Endothelial cell of umbilical vein (primary cell): Measurements from ENCODE around the gene GFER. TPM values are rescaled to one million over a fixed set of nuclear protein-coding genes. Genes with fewer than 3 reads are reported as not detected.

ENCODE experiments used
- BruUV-seq: library from RNA; stranded (reverse); fragments of 400-500 nt; replicated peaks from 2 replicates; lab custom pipeline; 2021; lab: Mats Ljungman, UMichigan
- CTCF ChIA-PET: fragments of 300-600, 350-600 bp; sonication (Branson Sonifier 250); formaldehyde crosslinking; loops from one replicate; lab custom pipeline; 2021; ENCODE audit warnings: antibody characterized with exemption, inconsistent platforms; lab: Charles Lee
- POLR2A ChIA-PET: fragments of 300-600, 350-600 bp; sonication (Branson Sonifier 250); formaldehyde crosslinking; loops from one replicate; lab custom pipeline; 2021; ENCODE audit warnings: antibody characterized with exemption, inconsistent platforms; lab: Charles Lee
- DNase-seq: peaks from one replicate; pipeline ENCODE4 v3.0.0-alpha.2; 2011; ENCODE audit warnings: low read depth, low spot score
- FAIRE-seq: peaks from 2 replicates; lab custom pipeline; 2011; peaks lifted over from hg19 to GRCh38; lab: Jason Lieb, UNC
- H2AFZ ChIP-seq: 2 replicates; pipeline ENCODE4 v1.6.0; 2012; ENCODE audit warnings: low read depth, low read length, control low read depth, inconsistent platforms
- H3K27ac ChIP-seq: 2 replicates; pipeline ENCODE4 v1.5.1; 2011; ENCODE audit warnings: low read depth, mild to moderate bottlenecking, control low read depth, low read length, moderate library complexity; ENCODE audit not compliant: insufficient read depth
- H3K27me3 ChIP-seq, 2 experiments: 2 replicates each; pipeline versions ENCODE4 v1.6.0 to v1.6.1; 2011; ENCODE audit warnings: low read length in 2 of 2, mixed read lengths in 1 of 2; ENCODE audit not compliant: control insufficient read depth in 2 of 2, insufficient read depth in 2 of 2
- H3K36me3 ChIP-seq, 2 experiments: 2 replicates in 1 of 2; 3 replicates in 1 of 2; pipeline ENCODE4 v1.5.1; 2011; ENCODE audit warnings: low read length in 2 of 2, mild to moderate bottlenecking in 1 of 2, moderate library complexity in 1 of 2; ENCODE audit not compliant: control insufficient read depth in 2 of 2, insufficient read depth in 2 of 2; ENCODE audit errors: extremely low read depth in 1 of 2
- H3K4me1 ChIP-seq: 3 replicates; pipeline ENCODE4 v1.5.1; 2011; ENCODE audit warnings: mild to moderate bottlenecking, low read length; ENCODE audit not compliant: control insufficient read depth, insufficient read depth; ENCODE audit errors: extremely low read depth
- H3K4me2 ChIP-seq: 2 replicates; pipeline ENCODE4 v1.6.1; 2011; ENCODE audit warnings: low read length, control low read depth, mixed read lengths; ENCODE audit not compliant: insufficient read depth
- H3K4me3 ChIP-seq, 3 experiments: fragments of 200-600 bp in 1 of 3; sonication (generic), shearing (Covaris generic) in 1 of 3; replicated peaks in 1 of 3; 2 replicates each; pipeline ENCODE4 v1.5.1; 2011 to 2016; ENCODE audit warnings: control low read depth in 3 of 3, low read length in 3 of 3, mild to moderate bottlenecking in 2 of 3, inconsistent platforms in 1 of 3, low read depth in 1 of 3, moderate library complexity in 1 of 3; ENCODE audit not compliant: insufficient read depth in 1 of 3
- H3K79me2 ChIP-seq: 2 replicates; pipeline ENCODE4 v1.6.0; 2012; ENCODE audit warnings: low read length, inconsistent platforms; ENCODE audit not compliant: control insufficient read depth, insufficient read depth
- H3K9ac ChIP-seq: replicated peaks from 2 replicates; pipeline ENCODE3; 2011; ENCODE audit warnings: low read length, control low read depth; ENCODE audit not compliant: insufficient read depth; ENCODE audit errors: extremely low read depth
- H3K9me1 ChIP-seq: replicated peaks from 3 replicates; pipeline ENCODE4 v1.6.0; 2011; ENCODE audit warnings: mild to moderate bottlenecking, low read length; ENCODE audit not compliant: control insufficient read depth, insufficient read depth; ENCODE audit errors: extremely low read depth
- H3K9me3 ChIP-seq: replicated peaks from 2 replicates; pipeline ENCODE4 v1.5.1; 2012; ENCODE audit warnings: low read length, inconsistent platforms; ENCODE audit not compliant: control insufficient read depth, insufficient read depth
- H4K20me1 ChIP-seq: replicated peaks from 2 replicates; pipeline ENCODE3; 2011; ENCODE audit warnings: mild to moderate bottlenecking, low read length; ENCODE audit not compliant: control insufficient read depth, insufficient read depth; ENCODE audit errors: extremely low read depth
- EZH2 ChIP-seq: IDR thresholded peaks from 2 replicates; pipeline ENCODE4 v1.6.1; 2012; ENCODE audit warnings: borderline replicate concordance, low read depth, mild to moderate bottlenecking, moderate library complexity, low read length, inconsistent platforms; ENCODE audit not compliant: severe bottlenecking
- FOS ChIP-seq: IDR thresholded peaks from 2 replicates; pipeline ENCODE4 v1.6.1; 2011; ENCODE audit warnings: mild to moderate bottlenecking, low read length, moderate library complexity, borderline replicate concordance; ENCODE audit not compliant: insufficient read depth
- GATA2 ChIP-seq: IDR thresholded peaks from 2 replicates; pipeline ENCODE4 v1.7.0; 2011; ENCODE audit warnings: low read depth, mild to moderate bottlenecking, moderate library complexity, mixed read lengths, low read length; ENCODE audit not compliant: insufficient read length, insufficient read depth
- JUN ChIP-seq: IDR thresholded peaks from 2 replicates; pipeline ENCODE4 v1.6.1; 2011; ENCODE audit warnings: borderline replicate concordance, low read depth; ENCODE audit not compliant: insufficient read length, insufficient read depth
- MAX ChIP-seq: IDR thresholded peaks from 2 replicates; pipeline ENCODE4 v1.6.1; 2011; ENCODE audit not compliant: insufficient read depth, insufficient read length
- MYC ChIP-seq: IDR thresholded peaks from one replicate; pipeline ENCODE4 v1.6.1; 2011; ENCODE audit warnings: mild to moderate bottlenecking, low read depth, low read length
- POLR2A ChIP-seq: IDR thresholded peaks from 2 replicates; pipeline ENCODE4 v1.6.1; 2012; ENCODE audit warnings: low read depth, mild to moderate bottlenecking, control low read depth, low read length
- POLR2AphosphoS5 ChIP-seq: IDR thresholded peaks from 2 replicates; pipeline ENCODE4 v1.6.1; 2012; ENCODE audit warnings: low read depth, mild to moderate bottlenecking, control low read depth, low read length, moderate library complexity; ENCODE audit not compliant: insufficient read depth
- dilution Hi-C: fragments of 300-500 bp; cut with MboI; formaldehyde crosslinking; loops from one replicate; pipeline ENCODE4 v1.15.0; 2019; ENCODE audit warnings: low sequenced_read_pairs; ENCODE audit not compliant: extremely low pct_ligation_motif_present
- intact Hi-C: fragments of 100-400 bp; cut with micrococcal nuclease; formaldehyde crosslinking; loops from one replicate; pipeline ENCODE4 v1.10.0; 2022
- polyA plus RNA-seq, 4 experiments: library from polyadenylated mRNA; depleted of rRNA in 3 of 4; stranded (reverse) in 3 of 4; unstranded in 1 of 4; fragments of >200 nt; gene quantifications; 2 replicates each; pipeline versions ENCODE4 v1.2.1 to v1.2.3, GENCODE V29; 2011 to 2012; ENCODE audit warnings: missing spikeins in 1 of 4
- total RNA-seq: library from RNA; stranded (reverse); gene quantifications from 2 replicates; pipeline ENCODE4 v1.2.3, GENCODE V29; 2021
- TF ChIP-seq, protein P1 (sequence below), 2 donors: IDR thresholded peaks; 1 replicate in 1 of 2; 2 replicates in 1 of 2; pipeline ENCODE4 v1.5.1; 2011; ENCODE audit warnings: low read length in 2 of 2, mild to moderate bottlenecking in 2 of 2, moderate library complexity in 2 of 2, control low read depth in 1 of 2, inconsistent platforms in 1 of 2, low read depth in 1 of 2; ENCODE audit not compliant: insufficient read depth in 1 of 2; ENCODE audit errors: extremely low read depth in 1 of 2

Gene GFER
- total and polyA plus RNA-seq, 2 donors (not counting 3 experiments of a cell fraction or from before 2014, with no cell fraction given), result 13.7 to 29.9 TPM

DNA sequence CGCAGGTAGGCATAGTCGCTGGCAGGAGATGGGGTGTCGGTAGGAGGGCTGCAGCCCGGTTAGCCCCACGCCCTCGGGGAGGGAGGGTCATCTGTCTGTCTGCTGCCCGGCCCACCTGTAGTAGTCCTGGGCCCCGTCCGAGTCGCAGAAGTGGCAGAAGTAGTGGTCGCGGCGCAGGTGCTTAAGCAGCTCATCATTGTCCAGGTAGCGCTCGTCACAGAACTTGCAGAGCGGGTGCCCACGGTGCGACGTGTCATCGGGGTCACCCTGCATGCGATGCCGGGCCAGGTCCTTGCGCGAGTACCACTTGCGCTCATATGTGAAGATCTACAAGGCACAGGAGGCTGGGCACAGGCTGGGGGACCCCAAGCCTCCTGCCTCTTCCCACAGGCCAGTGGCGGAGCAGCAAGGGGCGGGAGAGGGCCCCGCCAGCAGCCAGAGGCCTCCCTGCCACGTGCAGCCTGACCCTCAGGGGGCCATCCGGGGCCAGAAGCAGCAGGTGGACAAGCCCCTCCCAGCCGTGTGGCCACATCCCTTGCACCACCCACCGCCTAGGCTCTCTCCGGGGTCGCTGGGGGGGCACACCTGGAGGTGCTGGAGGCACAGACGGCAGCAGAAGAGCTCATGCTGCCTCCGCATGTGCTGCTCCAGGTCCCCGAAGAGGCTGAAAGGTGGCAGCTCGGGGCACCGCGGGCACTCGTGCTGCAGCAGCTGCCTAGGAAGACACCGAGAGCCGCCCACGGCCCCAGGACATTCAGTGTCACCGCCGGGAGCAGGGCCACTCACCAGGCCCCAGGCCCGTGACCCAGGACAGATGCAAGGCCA is 18.6 kb downstream of the GFER start:
- DNase-seq (no peak), FAIRE-seq (no peak)
- no peak overlapping the region for H3K4me3 ChIP-seq
- TF ChIP-seq MAX, result no peak
- TF ChIP-seq MYC, result no peak
- TF ChIP-seq JUN, result no peak
- TF ChIP-seq, protein P1, sequence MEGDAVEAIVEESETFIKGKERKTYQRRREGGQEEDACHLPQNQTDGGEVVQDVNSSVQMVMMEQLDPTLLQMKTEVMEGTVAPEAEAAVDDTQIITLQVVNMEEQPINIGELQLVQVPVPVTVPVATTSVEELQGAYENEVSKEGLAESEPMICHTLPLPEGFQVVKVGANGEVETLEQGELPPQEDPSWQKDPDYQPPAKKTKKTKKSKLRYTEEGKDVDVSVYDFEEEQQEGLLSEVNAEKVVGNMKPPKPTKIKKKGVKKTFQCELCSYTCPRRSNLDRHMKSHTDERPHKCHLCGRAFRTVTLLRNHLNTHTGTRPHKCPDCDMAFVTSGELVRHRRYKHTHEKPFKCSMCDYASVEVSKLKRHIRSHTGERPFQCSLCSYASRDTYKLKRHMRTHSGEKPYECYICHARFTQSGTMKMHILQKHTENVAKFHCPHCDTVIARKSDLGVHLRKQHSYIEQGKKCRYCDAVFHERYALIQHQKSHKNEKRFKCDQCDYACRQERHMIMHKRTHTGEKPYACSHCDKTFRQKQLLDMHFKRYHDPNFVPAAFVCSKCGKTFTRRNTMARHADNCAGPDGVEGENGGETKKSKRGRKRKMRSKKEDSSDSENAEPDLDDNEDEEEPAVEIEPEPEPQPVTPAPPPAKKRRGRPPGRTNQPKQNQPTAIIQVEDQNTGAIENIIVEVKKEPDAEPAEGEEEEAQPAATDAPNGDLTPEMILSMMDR (IDR thresholded peaks at IDR 0.05; ENCODE audit: extremely low read depth in 1 of 2, insufficient read depth in 1 of 2, low read depth in 1 of 2, low read length in 2 of 2), result no peak
- no peak for TF ChIP-seq GATA2
- TF ChIP-seq FOS, result no peak
- no peak for TF ChIP-seq POLR2A
- TF ChIP-seq EZH2, result no peak
- no peak for TF ChIP-seq POLR2AphosphoS5
- dilution Hi-C loops (no loop called here), intact Hi-C loops (no loop called here)
- no TSS peak for BruUV-seq
- no peaks in the 10 kb centered on the region for H3K27me3 ChIP-seq
- H3K36me3 ChIP-seq, result peaks cover 0 to 50% of the 10 kb centered on the region in 2 experiments
- H3K9me1 ChIP-seq, result no peaks in the 10 kb centered on the region
- no peak overlapping the region for H3K9ac ChIP-seq
- no peak overlapping the region for H3K4me2 ChIP-seq
- no peak overlapping the region for H3K27ac ChIP-seq
- peaks cover 50% of the 10 kb centered on the region for H3K79me2 ChIP-seq
- peaks cover 31% of the 10 kb centered on the region for H3K4me1 ChIP-seq
- H3K9me3 ChIP-seq, result no peaks in the 10 kb centered on the region
- H2AFZ ChIP-seq, result no peak overlapping the region
- ChIA-PET POLR2A (interaction anchor here (1.9 kb wide), 1 partner anchor 152 kb away, joined by 21 read pairs; the partner anchor contains the start of gene TRAF7), CTCF (interaction anchor here (0.6 to 4.0 kb wide), 7 partner anchors 10 to 153 kb away, joined by 3 to 85 read pairs (median 9); partner anchors contain the start of genes GFER and TRAF7)
- no peaks in the 10 kb centered on the region for H4K20me1 ChIP-seq
